Effector memory CD4-positive, alpha-beta T cell (primary cell): ENCODE results near the gene GPD1.

ENCODE experiments used
- DNase-seq, 3 donors: peaks; one replicate each; pipeline ENCODE4 v3.0.0-alpha.2; 2020
- H3K27ac ChIP-seq: 2 replicates; pipeline ENCODE4 v1.7.0; 2013; ENCODE audit warnings: mild to moderate bottlenecking, low read length, moderate library complexity; ENCODE audit not compliant: insufficient read depth, poor library complexity, severe bottlenecking
- H3K27me3 ChIP-seq: replicated peaks from 2 replicates; pipeline ENCODE4 v1.7.0; 2013; ENCODE audit warnings: mild to moderate bottlenecking, low read length; ENCODE audit not compliant: insufficient read depth, control insufficient read depth, poor library complexity, severe bottlenecking
- H3K36me3 ChIP-seq: 2 replicates; pipeline ENCODE4 v1.7.0; 2013; ENCODE audit warnings: mild to moderate bottlenecking, low read length, moderate library complexity; ENCODE audit not compliant: control insufficient read depth, insufficient read depth
- H3K4me1 ChIP-seq: 2 replicates; pipeline ENCODE4 v1.7.0; 2013; ENCODE audit warnings: low read length, mild to moderate bottlenecking; ENCODE audit not compliant: control insufficient read depth, insufficient read depth, poor library complexity, severe bottlenecking
- H3K4me3 ChIP-seq: 2 replicates; pipeline ENCODE4 v1.7.0; 2013; ENCODE audit warnings: low read length, low read depth, mild to moderate bottlenecking; ENCODE audit not compliant: insufficient read depth, poor library complexity, severe bottlenecking
- H3K9me3 ChIP-seq: 2 replicates; pipeline ENCODE4 v1.7.0; 2013; ENCODE audit warnings: mild to moderate bottlenecking, low read length, moderate library complexity; ENCODE audit not compliant: control insufficient read depth

GPD1 gene

GRCh38 chr12:50084775-50085614 lies 18.8 kb upstream of the GPD1 start, which contains the start of gene SMARCD1:
Gene SMARCD1, plus strand, starts transcription at chr12:50085342. Its CDS starts 28 bp downstream, at chr12:50085370.
- H3K36me3 ChIP-seq, result peaks cover 23% of the 10 kb centered on the region
- peak; percentile 76 to 80 (median 79) for DNase-seq
- peak within 1 kb of the TSS; percentile 95 for H3K4me3 ChIP-seq
- H3K27ac ChIP-seq, result peak within 1 kb of the TSS; percentile 90
- H3K4me1 ChIP-seq, result peaks cover 7% of the 10 kb centered on the region
- H3K9me3 ChIP-seq, result no peaks in the 10 kb centered on the region
- no peaks in the 10 kb centered on the region for H3K27me3 ChIP-seq

- H3K27me3 ChIP-seq, result no peaks in the 10 kb centered on the region
- DNase-seq, result no peak
- H3K9me3 ChIP-seq, result no peaks in the 10 kb centered on the region
- peaks cover 28% of the 10 kb centered on the region for H3K36me3 ChIP-seq
- H3K27ac ChIP-seq, result peak overlapping the region; percentile 90
- peak overlapping the region; percentile 95 for H3K4me3 ChIP-seq
- peaks cover 7% of the 10 kb centered on the region for H3K4me1 ChIP-seq
Observed at GRCh38 chr12:50085615-50086072, 18.2 kb upstream of the GPD1 start.

GRCh38 chr12:50086148-50086547 lies 17.7 kb upstream of the GPD1 start:
- H3K27me3 ChIP-seq, result no peaks in the 10 kb centered on the region
- H3K36me3 ChIP-seq, result peaks cover 29% of the 10 kb centered on the region
- no peak overlapping the region for H3K4me3 ChIP-seq
- peak overlapping the region; percentile 90 for H3K27ac ChIP-seq
- peaks cover 7% of the 10 kb centered on the region for H3K4me1 ChIP-seq
- no peaks in the 10 kb centered on the region for H3K9me3 ChIP-seq
- DNase-seq, result no peak

DNA sequence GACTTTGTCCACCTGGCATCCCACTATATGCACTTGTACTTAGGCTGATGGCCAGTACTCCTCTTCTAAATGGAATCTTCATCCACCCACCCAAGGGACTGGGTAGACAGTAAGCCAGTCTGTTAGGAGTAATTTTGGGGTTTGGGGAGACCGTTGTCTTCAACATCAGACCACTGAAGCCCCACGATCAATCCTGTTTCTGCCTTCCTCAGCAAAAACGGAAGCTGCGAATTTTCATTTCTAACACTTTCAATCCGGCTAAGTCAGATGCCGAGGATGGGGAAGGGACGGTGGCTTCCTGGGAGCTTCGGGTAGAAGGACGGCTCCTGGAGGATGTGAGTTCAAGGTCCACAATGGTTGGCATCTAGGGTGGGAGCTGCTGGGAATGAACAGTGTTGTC lies 16.7 kb upstream of the GPD1 start:
- no peak overlapping the region for H3K4me3 ChIP-seq
- H3K27me3 ChIP-seq, result no peaks in the 10 kb centered on the region
- peaks cover 7% of the 10 kb centered on the region for H3K4me1 ChIP-seq
- peaks cover 38% of the 10 kb centered on the region for H3K36me3 ChIP-seq
- H3K9me3 ChIP-seq, result no peaks in the 10 kb centered on the region
- no peak for DNase-seq
- no peak overlapping the region for H3K27ac ChIP-seq

DNA sequence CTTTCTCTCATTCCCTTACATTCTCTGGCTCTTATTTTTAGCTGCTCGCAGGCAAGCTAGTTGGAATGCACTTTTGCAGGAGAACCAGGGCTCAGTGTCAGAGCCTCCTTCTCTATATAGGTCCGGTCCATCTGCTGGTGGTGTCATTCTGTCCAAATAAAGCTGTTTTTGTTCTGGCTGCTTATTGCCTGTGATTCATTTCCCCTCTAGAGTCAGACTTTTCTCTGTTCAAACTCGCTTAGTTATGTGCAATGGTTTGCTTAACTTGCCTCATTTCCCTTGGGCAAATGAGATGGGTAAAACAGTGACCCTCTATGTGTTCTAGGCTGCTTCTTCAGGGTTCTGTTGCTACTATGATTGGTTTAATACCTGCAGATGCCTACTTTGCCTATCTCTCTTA lies 15.8 kb upstream of the GPD1 start:
- Histone ChIP-seq H3K36me3 (peaks cover 44% of the 10 kb centered on the region), H3K9me3 (no peaks in the 10 kb centered on the region), H3K27me3 (no peaks in the 10 kb centered on the region), H3K4me3 (no peak overlapping the region), H3K4me1 (peaks cover 7% of the 10 kb centered on the region), H3K27ac (no peak overlapping the region)
- no peak for DNase-seq

GRCh38 chr12:50088577-50089335 lies 15.1 kb upstream of the GPD1 start:
- no peaks in the 10 kb centered on the region for H3K27me3 ChIP-seq
- H3K27ac ChIP-seq, result no peak overlapping the region
- H3K9me3 ChIP-seq, result no peaks in the 10 kb centered on the region
- H3K4me1 ChIP-seq, result peaks cover 7% of the 10 kb centered on the region
- peak in 2 of 3 donors; percentile 35 to 36 for DNase-seq
- H3K36me3 ChIP-seq, result peaks cover 50% of the 10 kb centered on the region
- H3K4me3 ChIP-seq, result no peak overlapping the region

- Histone ChIP-seq H3K9me3 (no peaks in the 10 kb centered on the region), H3K36me3 (peaks cover 58% of the 10 kb centered on the region), H3K27ac (no peak overlapping the region), H3K4me3 (no peak overlapping the region), H3K4me1 (peaks cover 7% of the 10 kb centered on the region), H3K27me3 (no peaks in the 10 kb centered on the region)
- DNase-seq, result no peak
Observed at GRCh38 chr12:50089730-50090129, 14.1 kb upstream of the GPD1 start.

DNA sequence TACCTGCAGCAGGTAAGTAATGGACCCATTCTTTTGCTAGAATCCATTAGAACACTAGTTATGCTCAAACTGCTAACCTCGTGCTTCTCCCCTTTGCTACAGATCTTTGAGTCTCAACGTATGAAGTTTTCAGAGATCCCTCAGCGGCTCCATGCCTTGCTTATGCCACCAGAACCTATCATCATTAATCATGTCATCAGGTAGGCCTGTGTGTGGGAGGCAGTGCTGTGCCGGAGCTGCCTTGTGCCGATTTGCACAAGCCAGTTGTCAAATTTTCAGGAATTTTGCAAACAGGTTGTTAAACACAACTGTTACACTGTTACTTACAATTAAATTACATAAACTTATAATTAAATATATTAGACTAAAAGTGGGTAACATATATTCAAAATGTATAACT lies 13.4 kb upstream of the GPD1 start:
- no peak overlapping the region for H3K27ac ChIP-seq
- H3K9me3 ChIP-seq, result no peaks in the 10 kb centered on the region
- DNase-seq, result no peak
- H3K36me3 ChIP-seq, result peaks cover 65% of the 10 kb centered on the region
- H3K4me1 ChIP-seq, result peaks cover 7% of the 10 kb centered on the region
- H3K27me3 ChIP-seq, result no peaks in the 10 kb centered on the region
- H3K4me3 ChIP-seq, result no peak overlapping the region

DNA sequence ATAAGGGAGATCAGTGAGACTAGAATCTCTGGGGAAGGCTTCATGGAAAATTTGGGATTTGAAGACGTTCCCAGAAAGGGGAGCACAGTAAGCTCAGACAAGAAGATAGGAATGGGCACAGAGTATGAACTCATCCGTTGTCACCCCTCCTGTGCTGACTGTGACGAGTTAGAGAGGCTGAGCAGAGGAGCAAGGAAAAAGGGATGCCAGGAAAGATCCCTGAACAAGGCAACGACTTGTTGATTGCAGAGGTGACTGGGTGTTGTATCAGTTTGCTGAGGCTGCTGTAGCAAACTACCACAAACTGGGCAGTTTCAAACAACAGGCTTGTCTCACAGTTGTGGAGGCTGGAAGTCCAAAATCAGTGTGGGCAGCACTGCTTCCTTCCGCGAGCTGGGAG lies 5.9 kb upstream of the GPD1 start:
- Histone ChIP-seq H3K4me3 (no peak overlapping the region), H3K27ac (no peak overlapping the region), H3K36me3 (peaks cover 64% of the 10 kb centered on the region)

More for the DNA sequence above, 5.9 kb upstream of the GPD1 start:
- no peaks in the 10 kb centered on the region for H3K4me1 ChIP-seq
- H3K9me3 ChIP-seq, result no peaks in the 10 kb centered on the region
- H3K27me3 ChIP-seq, result no peaks in the 10 kb centered on the region
- no peak for DNase-seq
